GM23338 (cell line): ENCODE data around the gene PRKCH. TPM values are rescaled to one million over a fixed set of nuclear protein-coding genes. Genes with fewer than 3 reads are reported as not detected.

Experiments used
- ATAC-seq: fragments of 200-7000 bp; cut with Tn5 transposase; 3 replicates; pipeline ENCODE4 v1.9.1; 2020
- DNase-seq: peaks from one replicate; pipeline ENCODE4 v3.0.0-alpha.2; 2015; ENCODE audit warnings: low spot score
- H2AFZ ChIP-seq: fragments of 200-600 bp; sonication (generic); 2 replicates; pipeline ENCODE4 v1.8.0; 2016; ENCODE audit warnings: antibody characterized with exemption, mild to moderate bottlenecking, moderate library complexity
- H3F3A ChIP-seq: fragments of 200-600 bp; sonication (generic); replicated peaks from 2 replicates; pipeline ENCODE4 v1.8.0; 2017; ENCODE audit warnings: antibody characterized with exemption, mixed run types, low read depth
- H3K27ac ChIP-seq: fragments of 200-600 bp; sonication (generic); 2 replicates; pipeline ENCODE4 v1.6.1; 2016; ENCODE audit warnings: low read depth
- H3K27me3 ChIP-seq: fragments of 200-600 bp; sonication (generic); 2 replicates; pipeline ENCODE4 v1.8.0; 2016; ENCODE audit warnings: mild to moderate bottlenecking, mixed run types, moderate library complexity; ENCODE audit not compliant: insufficient read depth
- H3K36me3 ChIP-seq: fragments of 200-600 bp; sonication (generic); 2 replicates; pipeline ENCODE4 v1.8.0; 2016; ENCODE audit warnings: mild to moderate bottlenecking; ENCODE audit not compliant: insufficient read depth
- H3K4me1 ChIP-seq: fragments of 200-600 bp; sonication (generic); 2 replicates; pipeline ENCODE4 v1.8.0; 2016; ENCODE audit warnings: mild to moderate bottlenecking, moderate library complexity; ENCODE audit not compliant: insufficient read depth
- H3K4me2 ChIP-seq: fragments of 200-600 bp; sonication (generic); 2 replicates; pipeline ENCODE4 v1.7.1; 2017; ENCODE audit warnings: mixed run types
- H3K4me3 ChIP-seq: fragments of 200-600 bp; sonication (generic); 2 replicates; pipeline ENCODE4 v1.6.1; 2016; ENCODE audit warnings: mixed run types
- H3K79me2 ChIP-seq: fragments of 200-600 bp; sonication (generic); replicated peaks from 2 replicates; pipeline ENCODE4 v1.8.0; 2017; ENCODE audit warnings: mild to moderate bottlenecking; ENCODE audit not compliant: insufficient read depth
- H3K9me2 ChIP-seq: fragments of 200-600 bp; sonication (generic); 2 replicates; pipeline ENCODE4 v1.8.0; 2017; ENCODE audit not compliant: insufficient read depth
- H4K20me1 ChIP-seq: fragments of 200-600 bp; sonication (generic); replicated peaks from 2 replicates; pipeline ENCODE4 v1.8.0; 2017; ENCODE audit warnings: mild to moderate bottlenecking; ENCODE audit not compliant: insufficient read depth
- H3K27ac Mint-ChIP-seq: 2 replicates; pipeline ENCODE4 v1.8.0; 2020; ENCODE audit warnings: inconsistent platforms, mild to moderate bottlenecking, moderate library complexity, mixed read lengths
- H3K27me3 Mint-ChIP-seq: 3 replicates; pipeline ENCODE4 v1.8.0; 2022; ENCODE audit warnings: low read depth, mild to moderate bottlenecking, moderate library complexity, mixed read lengths, inconsistent platforms; ENCODE audit not compliant: insufficient read depth, poor library complexity
- H3K36me3 Mint-ChIP-seq: 3 replicates; pipeline ENCODE4 v1.8.0; 2021; ENCODE audit warnings: low read depth, mild to moderate bottlenecking, inconsistent platforms, moderate library complexity, mixed read lengths
- H3K4me1 Mint-ChIP-seq: 3 replicates; pipeline ENCODE4 v1.8.0; 2020; ENCODE audit warnings: mild to moderate bottlenecking, inconsistent platforms, mixed read lengths
- H3K4me3 Mint-ChIP-seq: 3 replicates; pipeline ENCODE4 v1.8.0; 2021; ENCODE audit warnings: moderate library complexity, mild to moderate bottlenecking, inconsistent platforms, mixed read lengths
- H3K9me3 Mint-ChIP-seq: 3 replicates; pipeline ENCODE4 v1.8.0; 2020; ENCODE audit warnings: moderate library complexity, mild to moderate bottlenecking, inconsistent platforms, mixed read lengths
- CREB1 ChIP-seq: fragments of 250-450 bp; sonication (Bioruptor Pico); IDR thresholded peaks from 2 replicates; pipeline ENCODE4 v1.5.0; 2020; ENCODE audit warnings: low read depth, mild to moderate bottlenecking, moderate library complexity
- EZH2phosphoT487 ChIP-seq: fragments of 200-600 bp; sonication (generic); IDR thresholded peaks from one replicate; pipeline ENCODE4 v1.8.1; 2018; ENCODE audit warnings: antibody characterized with exemption; ENCODE audit not compliant: unreplicated experiment
- POLR2AphosphoS5 ChIP-seq: IDR thresholded peaks from 2 replicates; pipeline ENCODE4 v1.6.1; 2016; ENCODE audit warnings: antibody characterized with exemption, low read depth
- STAT1 ChIP-seq: IDR thresholded peaks from one replicate; pipeline ENCODE4 v1.6.1; 2016; ENCODE audit warnings: antibody characterized with exemption; ENCODE audit not compliant: unreplicated experiment
- ZNF114 ChIP-seq: fragments of 250-450 bp; sonication (Bioruptor Pico); IDR thresholded peaks from 2 replicates; pipeline ENCODE4 v1.5.0; 2020; ENCODE audit warnings: mild to moderate bottlenecking, moderate library complexity
- ZNF331 ChIP-seq: fragments of 250-450 bp; sonication (Bioruptor Pico); IDR thresholded peaks from 2 replicates; pipeline ENCODE4 v1.5.0; 2020; ENCODE audit warnings: low read depth, mild to moderate bottlenecking, moderate library complexity
- polyA plus RNA-seq: library from polyadenylated mRNA; unstranded; fragments of >200 nt; fragmentation: Nextera tagmentation; extraction: Ambion mirVana; gene quantifications from 2 replicates; pipeline ENCODE4 v1.2.1, GENCODE V29; 2016
- total RNA-seq: library from RNA; depleted of rRNA; stranded (reverse); fragments of >200 nt; shearing (Covaris generic); gene quantifications from 2 replicates; pipeline ENCODE4 v1.2.3, GENCODE V29; 2014
- TF ChIP-seq, protein P1 (sequence below): fragments of 250-450 bp; sonication (Bioruptor Pico); IDR thresholded peaks from 2 replicates; pipeline ENCODE4 v1.5.0; 2020; ENCODE audit warnings: mild to moderate bottlenecking, moderate library complexity
- TF ChIP-seq, protein P2 (sequence below): IDR thresholded peaks from one replicate; pipeline ENCODE4 v1.6.1; 2018; ENCODE audit warnings: antibody characterized with exemption; ENCODE audit not compliant: unreplicated experiment
- TF ChIP-seq, protein P3 (sequence below), 2 experiments: fragments of 200-600 bp in 1 of 2; sonication (generic) in 1 of 2; conservative IDR thresholded peaks; 2 replicates each; pipeline versions ENCODE4 v1.5.1 to v1.6.1; 2016 to 2017; ENCODE audit warnings: antibody characterized with exemption in 2 of 2, low read depth in 2 of 2, mild to moderate bottlenecking in 2 of 2, moderate library complexity in 1 of 2

Gene PRKCH
- total and polyA plus RNA-seq, 2 experiments from 2014 or later, result 5.4 to 10.1 TPM

DNA sequence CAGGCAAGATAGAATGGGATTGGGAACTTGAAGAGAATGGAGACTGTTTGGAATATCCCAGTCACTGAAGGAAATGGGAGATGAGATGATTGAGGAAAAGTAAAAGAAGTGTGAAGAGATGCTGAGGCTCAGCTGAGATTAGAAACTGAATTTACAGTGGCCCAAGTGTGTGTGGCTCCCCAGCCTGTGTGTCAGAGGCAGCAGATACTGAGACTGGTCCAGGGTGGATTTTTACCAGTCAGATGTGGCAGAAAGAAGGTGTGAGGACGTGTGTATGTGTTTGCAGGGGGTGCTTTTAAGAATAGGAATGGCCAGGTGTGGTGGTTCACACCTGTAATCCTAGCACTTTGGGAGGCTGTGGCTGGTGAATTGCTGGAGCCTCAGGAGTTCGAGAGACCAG is 42.9 kb downstream of the PRKCH start (continued):
- TF ChIP-seq, protein P1, sequence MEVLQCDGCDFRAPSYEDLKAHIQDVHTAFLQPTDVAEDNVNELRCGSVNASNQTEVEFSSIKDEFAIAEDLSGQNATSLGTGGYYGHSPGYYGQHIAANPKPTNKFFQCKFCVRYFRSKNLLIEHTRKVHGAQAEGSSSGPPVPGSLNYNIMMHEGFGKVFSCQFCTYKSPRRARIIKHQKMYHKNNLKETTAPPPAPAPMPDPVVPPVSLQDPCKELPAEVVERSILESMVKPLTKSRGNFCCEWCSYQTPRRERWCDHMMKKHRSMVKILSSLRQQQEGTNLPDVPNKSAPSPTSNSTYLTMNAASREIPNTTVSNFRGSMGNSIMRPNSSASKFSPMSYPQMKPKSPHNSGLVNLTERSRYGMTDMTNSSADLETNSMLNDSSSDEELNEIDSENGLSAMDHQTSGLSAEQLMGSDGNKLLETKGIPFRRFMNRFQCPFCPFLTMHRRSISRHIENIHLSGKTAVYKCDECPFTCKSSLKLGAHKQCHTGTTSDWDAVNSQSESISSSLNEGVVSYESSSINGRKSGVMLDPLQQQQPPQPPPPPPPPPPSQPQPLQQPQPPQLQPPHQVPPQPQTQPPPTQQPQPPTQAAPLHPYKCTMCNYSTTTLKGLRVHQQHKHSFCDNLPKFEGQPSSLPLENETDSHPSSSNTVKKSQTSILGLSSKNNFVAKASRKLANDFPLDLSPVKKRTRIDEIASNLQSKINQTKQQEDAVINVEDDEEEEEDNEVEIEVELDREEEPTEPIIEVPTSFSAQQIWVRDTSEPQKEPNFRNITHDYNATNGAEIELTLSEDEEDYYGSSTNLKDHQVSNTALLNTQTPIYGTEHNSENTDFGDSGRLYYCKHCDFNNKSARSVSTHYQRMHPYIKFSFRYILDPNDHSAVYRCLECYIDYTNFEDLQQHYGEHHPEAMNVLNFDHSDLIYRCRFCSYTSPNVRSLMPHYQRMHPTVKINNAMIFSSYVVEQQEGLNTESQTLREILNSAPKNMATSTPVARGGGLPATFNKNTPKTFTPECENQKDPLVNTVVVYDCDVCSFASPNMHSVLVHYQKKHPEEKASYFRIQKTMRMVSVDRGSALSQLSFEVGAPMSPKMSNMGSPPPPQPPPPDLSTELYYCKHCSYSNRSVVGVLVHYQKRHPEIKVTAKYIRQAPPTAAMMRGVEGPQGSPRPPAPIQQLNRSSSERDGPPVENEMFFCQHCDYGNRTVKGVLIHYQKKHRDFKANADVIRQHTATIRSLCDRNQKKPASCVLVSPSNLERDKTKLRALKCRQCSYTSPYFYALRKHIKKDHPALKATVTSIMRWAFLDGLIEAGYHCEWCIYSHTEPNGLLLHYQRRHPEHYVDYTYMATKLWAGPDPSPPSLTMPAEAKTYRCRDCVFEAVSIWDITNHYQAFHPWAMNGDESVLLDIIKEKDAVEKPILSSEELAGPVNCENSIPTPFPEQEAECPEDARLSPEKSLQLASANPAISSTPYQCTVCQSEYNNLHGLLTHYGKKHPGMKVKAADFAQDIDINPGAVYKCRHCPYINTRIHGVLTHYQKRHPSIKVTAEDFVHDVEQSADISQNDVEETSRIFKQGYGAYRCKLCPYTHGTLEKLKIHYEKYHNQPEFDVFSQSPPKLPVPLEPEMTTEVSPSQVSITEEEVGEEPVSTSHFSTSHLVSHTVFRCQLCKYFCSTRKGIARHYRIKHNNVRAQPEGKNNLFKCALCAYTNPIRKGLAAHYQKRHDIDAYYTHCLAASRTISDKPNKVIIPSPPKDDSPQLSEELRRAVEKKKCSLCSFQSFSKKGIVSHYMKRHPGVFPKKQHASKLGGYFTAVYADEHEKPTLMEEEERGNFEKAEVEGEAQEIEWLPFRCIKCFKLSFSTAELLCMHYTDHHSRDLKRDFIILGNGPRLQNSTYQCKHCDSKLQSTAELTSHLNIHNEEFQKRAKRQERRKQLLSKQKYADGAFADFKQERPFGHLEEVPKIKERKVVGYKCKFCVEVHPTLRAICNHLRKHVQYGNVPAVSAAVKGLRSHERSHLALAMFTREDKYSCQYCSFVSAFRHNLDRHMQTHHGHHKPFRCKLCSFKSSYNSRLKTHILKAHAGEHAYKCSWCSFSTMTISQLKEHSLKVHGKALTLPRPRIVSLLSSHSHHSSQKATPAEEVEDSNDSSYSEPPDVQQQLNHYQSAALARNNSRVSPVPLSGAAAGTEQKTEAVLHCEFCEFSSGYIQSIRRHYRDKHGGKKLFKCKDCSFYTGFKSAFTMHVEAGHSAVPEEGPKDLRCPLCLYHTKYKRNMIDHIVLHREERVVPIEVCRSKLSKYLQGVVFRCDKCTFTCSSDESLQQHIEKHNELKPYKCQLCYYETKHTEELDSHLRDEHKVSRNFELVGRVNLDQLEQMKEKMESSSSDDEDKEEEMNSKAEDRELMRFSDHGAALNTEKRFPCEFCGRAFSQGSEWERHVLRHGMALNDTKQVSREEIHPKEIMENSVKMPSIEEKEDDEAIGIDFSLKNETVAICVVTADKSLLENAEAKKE, result no peak
- TF ChIP-seq, protein P2, sequence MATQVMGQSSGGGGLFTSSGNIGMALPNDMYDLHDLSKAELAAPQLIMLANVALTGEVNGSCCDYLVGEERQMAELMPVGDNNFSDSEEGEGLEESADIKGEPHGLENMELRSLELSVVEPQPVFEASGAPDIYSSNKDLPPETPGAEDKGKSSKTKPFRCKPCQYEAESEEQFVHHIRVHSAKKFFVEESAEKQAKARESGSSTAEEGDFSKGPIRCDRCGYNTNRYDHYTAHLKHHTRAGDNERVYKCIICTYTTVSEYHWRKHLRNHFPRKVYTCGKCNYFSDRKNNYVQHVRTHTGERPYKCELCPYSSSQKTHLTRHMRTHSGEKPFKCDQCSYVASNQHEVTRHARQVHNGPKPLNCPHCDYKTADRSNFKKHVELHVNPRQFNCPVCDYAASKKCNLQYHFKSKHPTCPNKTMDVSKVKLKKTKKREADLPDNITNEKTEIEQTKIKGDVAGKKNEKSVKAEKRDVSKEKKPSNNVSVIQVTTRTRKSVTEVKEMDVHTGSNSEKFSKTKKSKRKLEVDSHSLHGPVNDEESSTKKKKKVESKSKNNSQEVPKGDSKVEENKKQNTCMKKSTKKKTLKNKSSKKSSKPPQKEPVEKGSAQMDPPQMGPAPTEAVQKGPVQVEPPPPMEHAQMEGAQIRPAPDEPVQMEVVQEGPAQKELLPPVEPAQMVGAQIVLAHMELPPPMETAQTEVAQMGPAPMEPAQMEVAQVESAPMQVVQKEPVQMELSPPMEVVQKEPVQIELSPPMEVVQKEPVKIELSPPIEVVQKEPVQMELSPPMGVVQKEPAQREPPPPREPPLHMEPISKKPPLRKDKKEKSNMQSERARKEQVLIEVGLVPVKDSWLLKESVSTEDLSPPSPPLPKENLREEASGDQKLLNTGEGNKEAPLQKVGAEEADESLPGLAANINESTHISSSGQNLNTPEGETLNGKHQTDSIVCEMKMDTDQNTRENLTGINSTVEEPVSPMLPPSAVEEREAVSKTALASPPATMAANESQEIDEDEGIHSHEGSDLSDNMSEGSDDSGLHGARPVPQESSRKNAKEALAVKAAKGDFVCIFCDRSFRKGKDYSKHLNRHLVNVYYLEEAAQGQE, result no peak

DNA sequence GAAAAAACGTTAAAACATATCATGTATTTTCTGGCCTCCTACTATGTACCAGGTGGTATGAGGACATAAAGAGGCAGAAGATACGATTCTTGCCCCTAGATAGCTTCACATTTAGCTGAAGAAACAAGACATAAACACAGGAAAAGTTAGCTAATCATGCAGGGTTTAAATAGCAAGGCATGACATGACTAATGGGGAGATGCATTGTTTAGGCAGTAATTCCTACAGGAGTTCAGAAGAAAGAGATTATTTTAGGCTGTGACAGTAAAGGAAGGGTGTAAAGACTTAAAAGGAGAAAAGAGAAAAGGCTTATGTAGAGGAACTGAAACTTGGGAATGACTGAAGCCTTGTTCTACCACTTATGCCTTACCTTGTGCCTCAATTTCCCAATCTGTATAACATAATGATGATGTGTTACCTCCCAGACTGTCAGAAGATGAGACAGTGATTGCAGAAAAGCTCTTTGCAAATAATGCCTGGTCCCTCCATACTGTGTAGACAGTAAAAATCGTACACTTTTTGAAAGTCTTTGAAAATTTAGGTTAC is 44.4 kb downstream of the PRKCH start:
- H3K4me1 ChIP-seq, result no peaks in the 10 kb centered on the region
- H3K27ac Mint-ChIP-seq, result no peak overlapping the region
- no peak overlapping the region for H3K4me3 Mint-ChIP-seq
- ATAC-seq (no peak), DNase-seq (no peak)
- no peak overlapping the region for H2AFZ ChIP-seq
- no peaks in the 10 kb centered on the region for H3K36me3 Mint-ChIP-seq
- H3K79me2 ChIP-seq, result no peaks in the 10 kb centered on the region
- no peak overlapping the region for H3K4me2 ChIP-seq
- H3F3A ChIP-seq, result no peaks in the 10 kb centered on the region
- H3K4me1 Mint-ChIP-seq, result peaks cover 5% of the 10 kb centered on the region; the same call in 1 of the 3 replicates
- H3K9me2 ChIP-seq, result no peaks in the 10 kb centered on the region; the same call in 1 of the 2 replicates
- H4K20me1 ChIP-seq, result no peaks in the 10 kb centered on the region
- H3K9me3 Mint-ChIP-seq, result no peaks in the 10 kb centered on the region
- no peak overlapping the region for H3K4me3 ChIP-seq
- no peaks in the 10 kb centered on the region for H3K36me3 ChIP-seq
- H3K27ac ChIP-seq, result no peak overlapping the region
- no peaks in the 10 kb centered on the region for H3K27me3 Mint-ChIP-seq
- no peaks in the 10 kb centered on the region for H3K27me3 ChIP-seq
- TF ChIP-seq ZNF331 (CRISPR knock-in tag) (no peak), CREB1 (CRISPR knock-in tag) (no peak), EZH2phosphoT487 (no peak), STAT1 (no peak), ZNF114 (CRISPR knock-in tag) (no peak), POLR2AphosphoS5 (no peak)
- TF ChIP-seq, protein P3, sequence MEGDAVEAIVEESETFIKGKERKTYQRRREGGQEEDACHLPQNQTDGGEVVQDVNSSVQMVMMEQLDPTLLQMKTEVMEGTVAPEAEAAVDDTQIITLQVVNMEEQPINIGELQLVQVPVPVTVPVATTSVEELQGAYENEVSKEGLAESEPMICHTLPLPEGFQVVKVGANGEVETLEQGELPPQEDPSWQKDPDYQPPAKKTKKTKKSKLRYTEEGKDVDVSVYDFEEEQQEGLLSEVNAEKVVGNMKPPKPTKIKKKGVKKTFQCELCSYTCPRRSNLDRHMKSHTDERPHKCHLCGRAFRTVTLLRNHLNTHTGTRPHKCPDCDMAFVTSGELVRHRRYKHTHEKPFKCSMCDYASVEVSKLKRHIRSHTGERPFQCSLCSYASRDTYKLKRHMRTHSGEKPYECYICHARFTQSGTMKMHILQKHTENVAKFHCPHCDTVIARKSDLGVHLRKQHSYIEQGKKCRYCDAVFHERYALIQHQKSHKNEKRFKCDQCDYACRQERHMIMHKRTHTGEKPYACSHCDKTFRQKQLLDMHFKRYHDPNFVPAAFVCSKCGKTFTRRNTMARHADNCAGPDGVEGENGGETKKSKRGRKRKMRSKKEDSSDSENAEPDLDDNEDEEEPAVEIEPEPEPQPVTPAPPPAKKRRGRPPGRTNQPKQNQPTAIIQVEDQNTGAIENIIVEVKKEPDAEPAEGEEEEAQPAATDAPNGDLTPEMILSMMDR (conservative IDR thresholded peaks at IDR 0.05; ENCODE audit: low read depth in 2 of 2), result no peak
